Measurements from ENCODE around the gene DLGAP4.
A peak's percentile ranks its signal among the peaks of the same experiment; 100 is the strongest.
"Not testable (repeated sequence)": the region's sequence is repeated elsewhere in the genome, so short reads cannot be mapped to it uniquely, and the experiment has no call there.

The DLGAP4 gene

DNA sequence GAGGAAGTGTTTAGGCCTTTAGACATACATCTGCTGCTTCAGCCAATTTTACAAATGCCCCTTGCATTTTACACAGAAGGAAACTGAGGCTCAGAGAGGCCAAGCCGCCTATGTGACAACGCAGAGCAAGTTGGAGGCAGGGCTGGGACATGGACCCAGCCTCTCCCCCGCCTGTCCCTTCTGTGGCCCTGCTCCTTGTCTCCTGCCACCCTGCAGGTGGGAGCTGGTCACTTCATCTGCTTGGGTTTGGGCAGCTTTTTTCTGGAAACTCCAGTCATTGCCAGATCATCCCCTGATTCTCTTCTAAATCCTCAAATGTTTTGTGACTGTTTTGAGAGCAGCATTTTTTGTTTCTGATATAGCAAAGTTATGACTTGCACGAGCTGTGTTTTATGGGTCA lies 68.9 kb downstream of the DLGAP4 start:
- no peak for DNase-seq (ENCODE audit: low read depth)
- TF ChIP-seq, protein P1, sequence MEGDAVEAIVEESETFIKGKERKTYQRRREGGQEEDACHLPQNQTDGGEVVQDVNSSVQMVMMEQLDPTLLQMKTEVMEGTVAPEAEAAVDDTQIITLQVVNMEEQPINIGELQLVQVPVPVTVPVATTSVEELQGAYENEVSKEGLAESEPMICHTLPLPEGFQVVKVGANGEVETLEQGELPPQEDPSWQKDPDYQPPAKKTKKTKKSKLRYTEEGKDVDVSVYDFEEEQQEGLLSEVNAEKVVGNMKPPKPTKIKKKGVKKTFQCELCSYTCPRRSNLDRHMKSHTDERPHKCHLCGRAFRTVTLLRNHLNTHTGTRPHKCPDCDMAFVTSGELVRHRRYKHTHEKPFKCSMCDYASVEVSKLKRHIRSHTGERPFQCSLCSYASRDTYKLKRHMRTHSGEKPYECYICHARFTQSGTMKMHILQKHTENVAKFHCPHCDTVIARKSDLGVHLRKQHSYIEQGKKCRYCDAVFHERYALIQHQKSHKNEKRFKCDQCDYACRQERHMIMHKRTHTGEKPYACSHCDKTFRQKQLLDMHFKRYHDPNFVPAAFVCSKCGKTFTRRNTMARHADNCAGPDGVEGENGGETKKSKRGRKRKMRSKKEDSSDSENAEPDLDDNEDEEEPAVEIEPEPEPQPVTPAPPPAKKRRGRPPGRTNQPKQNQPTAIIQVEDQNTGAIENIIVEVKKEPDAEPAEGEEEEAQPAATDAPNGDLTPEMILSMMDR (conservative IDR thresholded peaks at IDR 0.05; ENCODE audit: low read length) = no peak
- H3K4me3 ChIP-seq (ENCODE audit: low read length) = no peak overlapping the region

DNA sequence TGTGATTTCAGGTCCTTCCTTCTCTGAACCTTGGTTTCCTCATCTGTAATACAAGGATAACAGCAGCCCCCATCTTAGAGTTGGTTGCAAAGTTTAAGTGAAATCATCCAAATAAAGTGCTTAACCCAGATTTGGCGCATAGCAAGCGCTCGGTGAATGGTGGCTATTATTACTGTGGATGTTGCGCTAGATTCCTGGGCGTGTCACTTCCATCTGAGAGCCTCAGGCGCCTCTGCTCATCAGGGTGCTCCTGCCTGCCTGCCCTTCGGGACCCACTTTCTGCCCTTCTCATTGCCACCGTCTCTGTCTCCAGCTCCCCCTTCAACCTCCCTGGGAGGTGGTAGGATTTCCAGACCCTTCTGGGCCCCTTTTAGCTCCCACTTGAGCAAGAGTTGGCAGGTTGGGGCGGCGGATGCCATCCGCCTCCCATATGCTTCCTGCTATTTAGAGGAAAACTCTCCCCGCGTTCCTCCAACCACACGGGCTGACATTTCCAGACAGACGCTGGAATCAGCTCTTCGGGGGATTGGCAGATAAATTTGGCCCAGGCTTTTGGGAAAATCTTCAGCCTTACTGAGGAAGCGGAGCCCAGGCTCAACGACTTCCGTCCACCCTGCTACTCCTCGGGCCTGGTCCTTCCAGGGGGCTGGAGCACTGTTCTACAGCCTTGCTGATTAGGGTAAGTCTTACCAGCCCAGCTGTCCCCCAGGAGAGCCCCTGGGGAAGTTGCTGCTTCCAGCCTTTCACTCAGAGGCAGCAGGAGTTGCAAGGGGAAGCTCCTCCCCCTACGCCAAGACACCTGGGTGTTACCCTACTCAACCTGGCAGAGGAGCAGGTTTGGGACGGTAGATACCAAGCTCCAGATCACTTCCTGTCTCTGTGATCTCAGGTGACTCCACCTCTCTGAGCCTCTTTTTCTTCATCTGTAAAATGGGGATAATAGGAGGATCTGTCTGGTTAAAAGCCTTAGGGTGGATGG lies 71.5 kb downstream of the DLGAP4 start:
- DNase-seq (ENCODE audit: low read depth) = no peak
- TF ChIP-seq, protein P1 (conservative IDR thresholded peaks at IDR 0.05; ENCODE audit: low read length) = no peak
- H3K4me3 ChIP-seq (ENCODE audit: low read length) = no peak overlapping the region

DNA sequence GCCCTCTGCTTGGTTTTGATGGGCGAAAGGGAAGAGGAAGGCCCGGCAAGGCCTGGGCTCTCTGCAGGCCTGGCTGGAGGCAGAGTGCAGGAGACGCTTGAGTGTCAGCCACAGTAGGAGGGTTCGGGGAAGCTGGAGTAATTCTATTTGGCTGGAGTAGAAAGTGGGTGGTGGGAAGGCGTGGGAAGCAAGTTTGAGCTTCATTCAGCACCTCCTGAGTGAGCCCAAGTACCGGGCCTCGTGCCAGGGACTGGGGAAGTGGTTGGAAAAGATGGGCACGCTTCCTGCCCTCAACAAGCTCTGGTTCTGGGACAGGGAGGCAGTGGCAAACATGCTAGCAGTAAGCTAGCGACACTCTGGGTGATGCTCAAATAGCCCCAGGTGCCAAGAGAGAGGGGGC lies 72.5 kb downstream of the DLGAP4 start:
- TF ChIP-seq, protein P1 (conservative IDR thresholded peaks at IDR 0.05; ENCODE audit: low read length) = no peak
- DNase-seq (ENCODE audit: low read depth) = no peak

DNA sequence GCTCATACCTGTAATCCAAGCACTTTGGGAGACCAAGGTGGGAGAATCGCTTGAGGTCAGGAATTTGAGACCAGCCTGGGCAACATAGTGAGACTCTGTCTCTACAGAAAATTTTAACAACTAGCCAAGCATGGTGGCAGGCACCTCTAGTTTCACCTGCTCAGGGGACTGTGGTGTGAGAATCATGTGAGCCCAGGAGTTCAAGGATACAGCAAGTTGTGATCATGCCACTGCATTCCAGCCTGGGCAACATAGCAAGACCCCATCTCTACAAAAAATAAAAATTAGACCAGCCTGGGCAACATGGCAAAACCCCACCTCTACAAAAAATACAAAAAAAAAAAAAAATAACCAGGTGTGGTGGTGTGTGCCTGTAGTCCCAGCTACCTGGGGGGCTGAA lies 73.8 kb downstream of the DLGAP4 start:
- not testable (repeated sequence) for H3K4me3 ChIP-seq (ENCODE audit: low read length); DNase-seq (ENCODE audit: low read depth)

More for the DNA sequence above, 72.5 kb downstream of the DLGAP4 start:
- H3K4me3 ChIP-seq (ENCODE audit: low read length) = no peak overlapping the region

DNA sequence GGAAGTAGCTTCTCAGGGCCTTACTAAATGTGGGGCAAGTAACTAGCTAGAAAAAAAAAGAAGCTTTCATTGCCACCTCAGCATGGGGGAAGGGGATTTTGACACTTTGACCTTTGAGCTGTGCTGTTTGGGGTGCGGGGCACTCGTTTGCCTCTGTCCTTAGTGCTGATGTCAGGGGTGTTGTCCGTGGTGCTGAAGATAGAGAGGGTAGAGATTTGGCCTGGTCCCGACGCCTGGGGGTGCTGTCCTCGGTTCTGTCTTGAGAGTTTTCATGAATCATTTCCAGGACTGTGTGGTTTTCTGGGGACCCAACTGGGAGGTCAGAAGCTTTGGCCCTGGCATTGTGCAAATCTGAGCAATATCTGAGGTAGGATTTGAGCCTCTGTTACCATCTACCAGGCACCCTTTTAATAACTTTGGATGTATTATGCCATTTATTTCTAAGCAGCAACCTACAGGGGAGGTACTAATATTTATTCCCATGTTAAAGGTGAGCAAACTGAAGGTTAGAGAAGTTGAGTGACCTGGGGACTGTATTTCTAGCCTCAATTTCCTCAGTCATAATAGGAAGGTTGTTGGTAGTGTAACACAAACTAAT lies 78.0 kb downstream of the DLGAP4 start:
- TF ChIP-seq, protein P1 (conservative IDR thresholded peaks at IDR 0.05; ENCODE audit: low read length) = no peak; the same call in 1 of the 2 replicates
- DNase-seq (ENCODE audit: low read depth) = peak; percentile 19
- no peak overlapping the region for H3K4me3 ChIP-seq (ENCODE audit: low read length)

DNA sequence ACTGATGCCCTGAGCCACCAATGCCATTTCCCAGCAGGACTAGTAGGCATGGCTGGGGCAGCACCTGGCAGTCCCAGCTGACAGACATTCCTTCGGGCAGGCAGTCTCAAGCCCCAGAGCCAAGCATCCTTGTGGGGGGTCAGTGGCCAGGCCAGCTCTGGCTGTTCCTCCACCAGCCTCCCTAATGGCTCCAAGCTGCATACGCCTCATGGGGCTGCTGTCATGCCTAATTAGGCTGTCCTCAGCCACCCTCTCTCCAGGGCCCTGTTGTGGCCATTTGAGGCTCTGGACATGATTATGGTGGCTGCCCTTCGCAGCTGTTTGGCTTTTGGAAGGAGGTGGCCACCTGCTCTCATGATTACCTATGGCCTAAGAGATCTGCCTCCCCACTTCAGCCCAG lies 79.4 kb downstream of the DLGAP4 start:
- DNase-seq (ENCODE audit: low read depth) = no peak
- TF ChIP-seq, protein P1 (conservative IDR thresholded peaks at IDR 0.05; ENCODE audit: low read length) = no peak

DNA sequence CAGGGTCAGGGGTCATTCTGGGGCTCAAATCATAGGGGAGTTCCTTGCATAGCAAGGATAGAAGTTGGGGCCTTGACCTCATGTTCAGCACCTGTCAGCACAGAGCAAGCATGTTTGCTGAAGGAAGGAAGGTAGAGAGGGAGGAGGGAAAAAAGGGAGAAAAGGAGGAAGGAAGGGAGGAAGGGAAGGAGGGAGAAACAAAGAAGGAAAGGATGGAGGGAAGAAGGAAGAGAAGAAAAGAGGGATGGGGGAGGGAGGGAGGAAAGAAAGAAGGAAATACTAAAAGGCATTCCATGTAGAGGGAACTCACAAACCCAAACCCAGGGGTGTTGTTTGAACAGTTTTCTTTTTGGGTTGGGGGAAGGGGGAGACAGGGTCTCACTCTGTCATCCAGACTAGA lies 80.1 kb downstream of the DLGAP4 start:
- DNase-seq (ENCODE audit: low read depth) = no peak
- TF ChIP-seq, protein P1 (conservative IDR thresholded peaks at IDR 0.05; ENCODE audit: low read length) = no peak
- H3K4me3 ChIP-seq (ENCODE audit: low read length) = no peak overlapping the region

More for the DNA sequence above, 79.4 kb downstream of the DLGAP4 start:
- H3K4me3 ChIP-seq (ENCODE audit: low read length) = no peak overlapping the region

All from AG10803 (cell line).